ENCODE results near the gene CLMN.

DNA sequence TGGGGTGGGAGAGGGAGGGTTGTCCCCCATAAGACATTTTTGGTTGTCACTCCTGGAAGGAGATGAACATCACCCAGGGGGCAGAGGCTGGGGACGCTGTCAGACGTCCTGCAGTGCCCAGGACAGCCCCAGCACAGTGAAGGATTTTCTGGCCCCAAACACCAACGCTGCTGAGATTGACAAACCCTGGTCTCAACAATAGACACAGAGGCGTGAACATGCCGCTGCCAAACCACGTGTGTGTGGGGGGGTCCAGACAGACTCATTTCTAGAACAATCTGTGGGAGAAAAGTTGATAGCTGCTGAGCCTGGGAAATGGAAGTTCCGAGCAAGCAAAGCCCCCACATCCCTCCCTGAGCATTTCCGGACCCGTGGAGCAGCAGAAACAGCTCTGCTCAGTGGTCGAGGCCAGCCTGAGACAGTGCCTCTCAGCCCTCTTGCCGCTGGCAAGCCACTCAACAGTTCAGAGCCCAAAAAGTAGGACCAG lies 43.8 kb upstream of the CLMN start:
- no peak for TF ChIP-seq SOX13 (IDR thresholded peaks at IDR 0.05)
- no peak for TF ChIP-seq SOX13 (CRISPR knock-in tag; conservative IDR thresholded peaks at IDR 0.05 in 1 of 2, IDR thresholded peaks at IDR 0.05 in 1 of 2)
- TF ChIP-seq ZNF556 (CRISPR knock-in tag; IDR thresholded peaks at IDR 0.05; ENCODE audit: borderline replicate concordance): no peak
- no peak for TF ChIP-seq TBP (CRISPR knock-in tag; IDR thresholded peaks at IDR 0.05)
- TF ChIP-seq, protein P1, sequence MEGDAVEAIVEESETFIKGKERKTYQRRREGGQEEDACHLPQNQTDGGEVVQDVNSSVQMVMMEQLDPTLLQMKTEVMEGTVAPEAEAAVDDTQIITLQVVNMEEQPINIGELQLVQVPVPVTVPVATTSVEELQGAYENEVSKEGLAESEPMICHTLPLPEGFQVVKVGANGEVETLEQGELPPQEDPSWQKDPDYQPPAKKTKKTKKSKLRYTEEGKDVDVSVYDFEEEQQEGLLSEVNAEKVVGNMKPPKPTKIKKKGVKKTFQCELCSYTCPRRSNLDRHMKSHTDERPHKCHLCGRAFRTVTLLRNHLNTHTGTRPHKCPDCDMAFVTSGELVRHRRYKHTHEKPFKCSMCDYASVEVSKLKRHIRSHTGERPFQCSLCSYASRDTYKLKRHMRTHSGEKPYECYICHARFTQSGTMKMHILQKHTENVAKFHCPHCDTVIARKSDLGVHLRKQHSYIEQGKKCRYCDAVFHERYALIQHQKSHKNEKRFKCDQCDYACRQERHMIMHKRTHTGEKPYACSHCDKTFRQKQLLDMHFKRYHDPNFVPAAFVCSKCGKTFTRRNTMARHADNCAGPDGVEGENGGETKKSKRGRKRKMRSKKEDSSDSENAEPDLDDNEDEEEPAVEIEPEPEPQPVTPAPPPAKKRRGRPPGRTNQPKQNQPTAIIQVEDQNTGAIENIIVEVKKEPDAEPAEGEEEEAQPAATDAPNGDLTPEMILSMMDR (CRISPR knock-in tag; IDR thresholded peaks at IDR 0.05): no peak
- no peak for TF ChIP-seq ZNF7 (CRISPR knock-in tag; IDR thresholded peaks at IDR 0.05)
- no peak for TF ChIP-seq GABPA (IDR thresholded peaks at IDR 0.05; ENCODE audit: low read depth, low read length)
- no peak for TF ChIP-seq GABPA (CRISPR knock-in tag; IDR thresholded peaks at IDR 0.05; ENCODE audit: low read depth)
- no peak for TF ChIP-seq CREM (IDR thresholded peaks at IDR 0.05)
- no peak for TF ChIP-seq CREM (CRISPR knock-in tag; IDR thresholded peaks at IDR 0.05)
- no peak for TF ChIP-seq RBM39 (IDR thresholded peaks at IDR 0.05; ENCODE audit: low read depth, low read length, poor library complexity, severe bottlenecking)
- no peak for TF ChIP-seq ZNF329 (CRISPR knock-in tag; IDR thresholded peaks at IDR 0.05; ENCODE audit: low read depth)
- TF ChIP-seq EED (CRISPR knock-in tag; IDR thresholded peaks at IDR 0.05): no peak

Measured in HepG2 (cell line).